CD4-positive, alpha-beta T cell (primary cell): Measurements from ENCODE around the gene SPINK2. TPM values are rescaled to one million over a fixed set of nuclear protein-coding genes. Genes with fewer than 3 reads are reported as not detected.

Experiments used
- ATAC-seq: fragments of 200-7000 bp; cut with Tn5 transposase; one replicate; pipeline ENCODE4 v1.10.0; 2022; ENCODE audit warnings: mild to moderate bottlenecking; ENCODE audit not compliant: poor library complexity
- CTCF ChIA-PET: fragments of 350-600 bp; sonication (Branson Sonifier 250); formaldehyde crosslinking; loops from one replicate; lab custom pipeline; 2021; ENCODE audit warnings: antibody characterized with exemption, inconsistent platforms; lab: Charles Lee
- POLR2A ChIA-PET: fragments of 350-600 bp; sonication (Branson Sonifier 250); formaldehyde crosslinking; loops from one replicate; lab custom pipeline; 2021; ENCODE audit warnings: antibody characterized with exemption, inconsistent platforms; lab: Charles Lee
- DNase-seq, 14 experiments: peaks; one replicate each; pipeline ENCODE4 v3.0.0-alpha.2; 2013 to 2020; ENCODE audit warnings: mixed read lengths in 2 of 14
- H3K27ac ChIP-seq, 2 donors: one replicate each; pipeline versions ENCODE4 v1.5.1 to v1.7.0; 2013; ENCODE audit warnings: low read length in 2 of 2, low read depth in 1 of 2, mild to moderate bottlenecking in 1 of 2
- H3K27me3 ChIP-seq, 2 experiments: 1 replicate in 1 of 2; 2 replicates in 1 of 2; pipeline versions ENCODE4 v1.6.1 to v1.7.0; 2013; ENCODE audit warnings: low read length in 2 of 2, control low read depth in 1 of 2, mild to moderate bottlenecking in 1 of 2, moderate library complexity in 1 of 2; ENCODE audit not compliant: insufficient read depth in 2 of 2, control insufficient read depth in 1 of 2
- H3K36me3 ChIP-seq: one replicate; pipeline ENCODE4 v1.6.1; 2013; ENCODE audit warnings: low read length, control low read depth; ENCODE audit not compliant: insufficient read depth
- H3K4me1 ChIP-seq: one replicate; pipeline ENCODE4 v1.6.1; 2013; ENCODE audit warnings: low read length, control low read depth; ENCODE audit not compliant: insufficient read depth
- H3K4me3 ChIP-seq: one replicate; pipeline ENCODE4 v1.5.1; 2013; ENCODE audit warnings: mild to moderate bottlenecking, low read length, moderate library complexity
- H3K9me3 ChIP-seq, 2 experiments: 1 replicate in 1 of 2; 2 replicates in 1 of 2; pipeline versions ENCODE4 v1.6.1 to v1.7.0; 2013; ENCODE audit warnings: low read length in 2 of 2, mild to moderate bottlenecking in 2 of 2, control low read depth in 1 of 2, moderate library complexity in 1 of 2; ENCODE audit not compliant: control insufficient read depth in 1 of 2, insufficient read depth in 1 of 2
- H3K27ac Mint-ChIP-seq: one replicate; pipeline ENCODE4 v1.8.0; 2020; ENCODE audit warnings: mixed read lengths
- H3K27me3 Mint-ChIP-seq: one replicate; pipeline ENCODE4 v1.8.0; 2021; ENCODE audit warnings: mixed read lengths
- H3K36me3 Mint-ChIP-seq: one replicate; pipeline ENCODE4 v1.8.0; 2021; ENCODE audit warnings: low read depth, mixed read lengths
- H3K4me1 Mint-ChIP-seq: one replicate; pipeline ENCODE4 v1.8.0; 2021; ENCODE audit warnings: low read depth, mixed read lengths
- H3K4me3 Mint-ChIP-seq: one replicate; pipeline ENCODE4 v1.8.0; 2020; ENCODE audit warnings: mild to moderate bottlenecking, mixed read lengths
- H3K9me3 Mint-ChIP-seq: one replicate; pipeline ENCODE4 v1.8.0; 2020; ENCODE audit warnings: mixed read lengths
- CTCF ChIP-seq: fragments of 200-600 bp; IDR thresholded peaks from one replicate; pipeline ENCODE4 v1.8.0; 2022; ENCODE audit warnings: antibody characterized with exemption, mild to moderate bottlenecking
- intact Hi-C, 2 experiments: fragments of 100-400 bp; cut with DNase I in 1 of 2; cut with micrococcal nuclease in 1 of 2; formaldehyde crosslinking; loops; one replicate each; pipeline versions ENCODE4 v1.15.1 to v1.9.0; 2023 to 2025; cut with DNase I, micrococcal nuclease
- total RNA-seq, 174 experiments: library from RNA in 2 of 174; stranded (reverse) in 2 of 174; gene quantifications; one replicate each; pipeline ENCODE4 v1.2.3 and lab custom pipeline; 2021 to 2026

The SPINK2 gene
- total RNA-seq, 2 experiments from 2014 or later = 4.0 to 5.2 TPM

GRCh38 chr4:56857601-56858309, 36.3 kb upstream of the SPINK2 start:
- CTCF ChIA-PET = no interaction called here
- H3K9me3 ChIP-seq = no peaks in the 10 kb centered on the region

GRCh38 chr4:56856656-56857055, 35.2 kb upstream of the SPINK2 start:
- H3K27ac Mint-ChIP-seq = no peak overlapping the region
- no peaks in the 10 kb centered on the region for H3K9me3 Mint-ChIP-seq
- no peaks in the 10 kb centered on the region for H3K27me3 ChIP-seq
- DNase-seq (no peak), ATAC-seq (no peak)
- no peaks in the 10 kb centered on the region for H3K27me3 Mint-ChIP-seq
- no peak overlapping the region for H3K4me3 ChIP-seq
- no peak overlapping the region for H3K4me3 Mint-ChIP-seq
- TF ChIP-seq CTCF = no peak
- H3K9me3 ChIP-seq = no peaks in the 10 kb centered on the region
- intact Hi-C loops = no loop called here
- H3K4me1 Mint-ChIP-seq = no peaks in the 10 kb centered on the region
- H3K36me3 ChIP-seq = no peaks in the 10 kb centered on the region
- H3K36me3 Mint-ChIP-seq = no peaks in the 10 kb centered on the region
- H3K27ac ChIP-seq = no peak overlapping the region
- ChIA-PET CTCF (no interaction called here), POLR2A (no interaction called here)
- H3K4me1 ChIP-seq = no peaks in the 10 kb centered on the region

More at GRCh38 chr4:56857601-56858309, 36.3 kb upstream of the SPINK2 start:
- Mint-ChIP-seq H3K4me1 (no peaks in the 10 kb centered on the region), H3K27me3 (no peaks in the 10 kb centered on the region), H3K9me3 (no peaks in the 10 kb centered on the region), H3K27ac (no peak overlapping the region), H3K4me3 (no peak overlapping the region), H3K36me3 (no peaks in the 10 kb centered on the region)
- Histone ChIP-seq H3K4me3 (no peak overlapping the region), H3K36me3 (no peaks in the 10 kb centered on the region), H3K27ac (no peak overlapping the region), H3K4me1 (no peaks in the 10 kb centered on the region), H3K27me3 (no peaks in the 10 kb centered on the region)
- POLR2A ChIA-PET = no interaction called here
- intact Hi-C loops = no loop called here
- DNase-seq (no peak), ATAC-seq (no peak)
- TF ChIP-seq CTCF = no peak

- Mint-ChIP-seq H3K4me3 (no peak overlapping the region), H3K27me3 (no peaks in the 10 kb centered on the region), H3K4me1 (no peaks in the 10 kb centered on the region), H3K9me3 (no peaks in the 10 kb centered on the region), H3K27ac (no peak overlapping the region), H3K36me3 (no peaks in the 10 kb centered on the region)
- H3K36me3 ChIP-seq = no peaks in the 10 kb centered on the region
- H3K27ac ChIP-seq = no peak overlapping the region
- CTCF ChIA-PET = no interaction called here
- intact Hi-C loops = no loop called here
- POLR2A ChIA-PET = no interaction called here
- no peaks in the 10 kb centered on the region for H3K27me3 ChIP-seq
- H3K4me1 ChIP-seq = no peaks in the 10 kb centered on the region
- H3K9me3 ChIP-seq = no peaks in the 10 kb centered on the region
- ATAC-seq = no peak
- no peak overlapping the region for H3K4me3 ChIP-seq
- no peak for TF ChIP-seq CTCF
- DNase-seq = no peak
These were observed 29.4 kb upstream of the SPINK2 start for GRCh38 chr4:56850910-56851309.
